GM21447 (cell line): ENCODE data around the gene AIPL1.

Source experiments
- ATAC-seq: cut with Tn5 transposase; IDR thresholded peaks from one replicate; pipeline ENCODE4 v1.9.1; 2021; ENCODE audit not compliant: unreplicated experiment

The AIPL1 gene

GRCh38 chr17:6467567-6467966 is 32.6 kb upstream of the AIPL1 start:
- ATAC-seq: no peak

DNA sequence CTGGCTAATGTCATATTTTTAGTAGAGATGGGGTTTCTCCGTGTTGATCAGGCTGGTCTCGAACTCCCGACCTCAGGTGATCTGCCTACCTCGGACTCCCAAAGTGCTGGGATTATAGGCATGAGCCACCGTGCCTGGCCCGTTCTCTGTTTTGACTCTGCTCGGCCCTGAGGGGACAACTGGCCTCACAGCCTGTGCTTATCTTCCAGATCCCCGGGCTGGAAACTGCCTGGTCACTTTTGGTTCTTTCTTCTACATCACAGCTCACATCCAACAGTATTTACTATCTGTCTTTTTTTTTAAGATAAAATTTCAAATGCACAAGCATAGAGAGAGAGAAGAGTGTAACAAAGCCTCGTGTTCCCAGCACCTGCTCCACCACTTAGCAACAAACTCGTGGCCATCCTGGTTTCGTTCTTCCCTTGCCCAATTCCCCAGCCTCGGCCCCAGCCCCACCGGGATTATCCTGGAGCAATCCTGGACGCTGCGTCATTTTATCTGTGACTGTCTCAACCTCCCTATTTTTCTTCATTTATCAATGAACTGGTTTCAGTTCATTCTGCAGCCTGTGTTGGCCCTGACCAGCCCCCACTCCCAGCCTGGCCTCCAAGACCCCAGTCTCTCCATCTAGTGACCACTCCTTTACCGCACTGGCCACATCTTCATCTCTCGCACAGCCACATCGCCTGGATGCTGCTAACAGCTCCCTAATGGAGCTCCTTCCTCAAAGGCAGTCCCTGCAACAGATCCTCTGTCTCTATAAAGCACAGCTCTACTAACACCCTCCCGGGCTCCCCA is 30.5 kb upstream of the AIPL1 start:
- ATAC-seq: no peak

DNA sequence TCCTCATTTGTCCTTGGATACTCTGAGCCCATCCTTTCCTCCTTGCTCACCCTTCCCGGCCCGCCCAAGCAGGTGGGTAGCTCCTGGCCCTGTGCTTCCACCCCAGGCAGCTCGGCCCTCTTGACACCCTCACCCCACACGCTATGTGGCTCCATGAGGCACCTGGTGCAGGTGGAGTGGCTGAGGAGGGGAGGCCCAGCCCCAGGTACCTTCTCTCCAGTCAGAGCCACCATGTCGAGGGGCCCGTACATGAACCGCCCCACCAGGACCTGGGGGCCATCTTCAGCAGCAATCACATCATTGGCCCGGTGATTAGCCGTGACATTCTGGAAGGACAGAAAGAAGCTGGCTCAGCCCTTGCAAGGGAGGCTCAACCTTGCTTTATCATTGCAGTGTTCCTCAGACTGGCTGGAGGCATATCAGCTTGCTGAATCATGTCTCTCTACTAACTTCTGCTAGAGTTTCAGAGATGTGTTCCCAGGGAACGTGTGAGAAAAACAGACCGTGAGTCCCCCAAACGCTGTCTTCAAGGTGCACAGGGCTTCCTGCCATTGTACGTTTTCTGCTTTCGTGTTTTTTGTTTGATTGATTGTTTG is 29.6 kb upstream of the AIPL1 start:
- no peak for ATAC-seq

DNA sequence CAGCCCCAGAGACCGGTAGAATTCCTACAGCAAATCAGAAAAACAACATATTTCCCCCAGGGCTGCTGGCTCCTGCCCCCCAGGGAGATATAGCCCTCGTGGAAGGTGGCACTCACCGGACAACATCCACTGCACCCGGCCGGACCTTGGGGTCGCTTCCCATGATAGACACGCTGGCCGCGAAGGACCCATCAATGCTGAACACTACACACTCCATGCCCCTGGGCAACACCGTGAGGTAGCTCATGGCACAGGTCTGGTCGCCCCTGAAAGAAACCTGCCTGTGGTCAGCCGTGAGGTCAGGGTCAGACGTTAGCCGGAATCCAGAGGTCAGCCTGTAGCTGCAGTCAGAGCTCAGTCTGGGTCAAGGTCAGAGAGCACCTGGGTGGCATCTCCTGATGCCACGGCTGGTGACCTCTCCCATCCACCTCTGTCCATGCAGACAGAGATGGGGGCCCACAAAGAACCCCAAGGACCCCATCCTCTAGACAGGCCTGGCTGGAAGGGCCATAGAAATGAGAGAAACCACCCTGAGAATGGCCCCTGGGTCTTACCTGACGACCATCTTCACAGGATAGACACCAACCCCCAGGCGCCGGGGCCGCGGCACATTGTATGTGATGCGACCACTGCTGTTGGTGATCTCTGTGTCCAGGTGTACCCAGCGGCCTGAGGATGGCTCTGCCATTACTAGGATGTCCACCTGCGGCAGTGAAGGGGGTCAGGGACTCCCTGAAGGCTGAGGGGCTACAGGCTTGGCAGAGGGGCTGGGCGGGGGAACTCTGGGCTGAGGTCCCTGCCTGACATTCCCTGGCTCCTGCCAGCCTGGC is 28.9 kb upstream of the AIPL1 start:
- ATAC-seq: no peak

DNA sequence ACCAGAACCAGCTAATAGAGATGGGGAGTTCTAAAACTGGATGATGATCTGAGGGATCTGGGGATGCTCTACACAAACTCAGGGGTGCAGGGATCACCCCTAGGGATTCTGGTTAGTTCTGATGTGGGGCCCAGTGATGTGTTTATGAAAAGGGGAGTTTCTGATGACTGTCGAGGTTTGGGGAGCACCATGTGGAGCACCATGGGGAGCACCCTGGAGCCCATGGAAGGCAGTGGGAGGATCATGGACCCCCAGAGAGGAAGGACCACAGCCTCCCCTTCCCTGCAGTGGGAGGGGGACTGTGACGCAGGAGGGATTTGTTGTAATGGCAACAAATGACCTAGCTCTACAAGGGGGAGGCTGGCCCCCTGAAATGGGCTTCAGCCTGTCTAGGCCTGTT is 27.8 kb upstream of the AIPL1 start:
- ATAC-seq: no peak

- no peak for ATAC-seq
Measured at GRCh38 chr17:6461792-6462524, 27.0 kb upstream of the AIPL1 start.

- no peak for ATAC-seq
Measured at GRCh38 chr17:6461246-6461645, 26.3 kb upstream of the AIPL1 start.

- ATAC-seq: no peak
Measured at GRCh38 chr17:6460531-6461161, 25.7 kb upstream of the AIPL1 start.

DNA sequence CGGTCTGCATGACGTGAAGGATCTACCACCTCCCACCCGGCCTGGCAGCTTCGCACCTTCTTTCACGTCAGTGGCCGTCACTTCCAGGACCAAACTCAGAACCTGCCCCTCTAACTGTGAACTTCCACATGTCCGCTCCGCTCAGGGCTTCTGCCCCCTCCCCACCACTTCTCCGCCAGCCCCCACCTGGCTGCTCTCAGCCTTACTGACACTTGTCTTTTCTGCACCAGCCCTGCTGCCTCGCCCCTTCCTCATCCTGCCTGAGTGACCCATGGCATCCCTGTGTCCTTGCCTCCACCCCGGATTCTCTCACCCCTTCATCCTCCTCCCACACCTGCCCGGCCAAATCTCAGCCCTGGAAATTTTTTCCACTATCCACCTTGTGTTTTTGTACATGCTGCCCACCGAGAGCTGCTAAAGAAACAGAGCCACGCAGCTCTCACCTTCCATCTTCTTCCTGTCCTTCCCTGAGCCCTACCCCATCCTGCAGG is 23.6 kb upstream of the AIPL1 start:
- no peak for ATAC-seq

GRCh38 chr17:6457688-6458459 is 23.0 kb upstream of the AIPL1 start:
- no peak for ATAC-seq

DNA sequence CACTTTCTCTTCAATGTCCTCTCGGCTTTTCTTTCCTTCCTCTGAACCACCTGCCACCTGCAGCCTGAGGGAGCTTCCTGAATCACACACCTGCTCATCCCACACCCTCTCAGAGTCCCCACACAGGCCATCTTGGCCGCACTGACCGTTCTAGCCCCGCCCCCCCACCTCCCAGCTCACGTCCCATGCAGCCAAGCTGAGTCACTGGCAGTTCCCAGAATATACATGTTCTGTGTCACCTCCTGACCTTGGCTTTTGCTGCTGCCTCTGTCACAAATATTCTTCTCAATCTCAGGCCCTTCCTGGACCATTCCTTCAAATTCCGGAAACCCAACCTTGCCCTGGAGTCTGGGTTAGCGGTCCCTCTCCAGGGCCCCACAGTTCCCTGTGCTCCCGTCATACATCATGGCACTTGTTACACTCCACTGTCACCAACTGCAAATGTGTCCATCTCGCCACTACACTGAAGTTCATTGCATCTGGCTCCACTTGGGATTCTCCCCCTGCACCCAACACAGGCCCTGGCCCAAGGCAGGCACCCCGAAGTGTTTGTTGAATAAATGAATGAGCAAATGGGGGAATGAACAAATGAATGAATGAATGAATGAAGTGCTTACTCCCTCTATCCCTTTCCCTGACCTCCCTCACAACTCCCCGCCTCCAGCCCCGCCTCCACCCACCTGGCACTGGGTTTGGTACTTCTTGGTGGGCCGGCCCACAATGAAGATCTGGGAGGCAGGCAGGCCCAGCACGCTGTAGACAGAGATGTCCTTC is 22.2 kb upstream of the AIPL1 start:
- no peak for ATAC-seq

DNA sequence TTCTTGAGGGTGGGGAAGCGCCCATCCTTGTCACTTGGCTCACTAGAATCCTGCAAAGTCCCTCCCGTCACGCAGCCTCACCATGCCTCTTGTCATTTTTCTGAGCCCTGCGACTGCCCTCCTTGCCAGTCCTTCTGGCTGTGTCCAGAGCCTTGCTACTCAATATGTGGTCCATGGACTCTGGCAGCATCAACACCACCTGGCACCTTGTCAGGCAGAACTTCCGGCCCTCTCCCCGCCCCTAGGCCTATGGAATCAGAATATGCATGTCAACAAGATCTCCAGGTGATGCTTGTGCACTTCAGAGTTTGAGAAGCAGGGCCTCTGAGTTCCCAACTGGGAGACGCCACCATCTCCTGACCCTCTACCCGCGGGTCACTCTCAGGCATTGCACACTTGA is 21.4 kb upstream of the AIPL1 start:
- no peak for ATAC-seq

- ATAC-seq: no peak
Measured at GRCh38 chr17:6455321-6455705, 20.4 kb upstream of the AIPL1 start.

GRCh38 chr17:6454495-6455320 is 19.8 kb upstream of the AIPL1 start:
- ATAC-seq: no peak

- ATAC-seq: no peak
Measured at GRCh38 chr17:6453279-6454024, 18.5 kb upstream of the AIPL1 start.

GRCh38 chr17:6452471-6453266 is 17.7 kb upstream of the AIPL1 start:
- no peak for ATAC-seq
